ENCODE results near the gene OIT3. TPM values are rescaled to one million over a fixed set of nuclear protein-coding genes. Genes with fewer than 3 reads are reported as not detected.
"Not testable (repeated sequence)": the region's sequence is repeated elsewhere in the genome, so short reads cannot be mapped to it uniquely, and the experiment has no call there.

Gene OIT3
- total and polyA plus RNA-seq, 7 donors: 0.03 to 0.04 (median 0.04) TPM; not detected in 4

DNA sequence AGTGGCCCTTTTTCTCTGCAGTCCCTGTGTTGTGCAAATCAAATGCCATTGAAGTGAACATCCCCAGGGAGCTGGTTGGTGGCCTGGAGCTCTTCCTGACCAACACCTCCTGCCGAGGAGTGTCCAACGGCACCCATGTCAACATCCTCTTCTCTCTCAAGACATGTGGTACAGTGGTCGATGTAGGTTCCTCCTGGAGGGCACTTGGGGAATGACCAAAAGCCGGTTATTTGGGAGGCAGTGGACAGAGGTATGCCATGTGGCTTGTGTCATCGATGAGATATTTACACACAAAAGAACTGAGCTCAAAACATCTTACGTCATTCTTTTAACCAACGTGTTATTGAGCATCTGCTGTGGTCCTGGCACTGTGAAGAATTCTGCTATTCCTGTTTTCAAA is 19.7 kb downstream of the OIT3 start:
- no peak overlapping the region for H3K4me3 ChIP-seq
- 67 to 87% (median 72%) methylated on average over 7 of the region's 7 CpGs for WGBS, 3 donors
- ATAC-seq (no peak), DNase-seq (no peak)
- intact Hi-C loops (cut with DNase I): no loop called here
- H3K36me3 ChIP-seq (ENCODE audit: insufficient read depth in 1 of 2, low read depth in 1 of 2): no peaks in the 10 kb centered on the region
- no peak overlapping the region for H3K27ac ChIP-seq
- peaks cover 2% of the 10 kb centered on the region for H3K9me3 ChIP-seq
- H3K4me1 ChIP-seq: no peaks in the 10 kb centered on the region
- TF ChIP-seq, protein P1, sequence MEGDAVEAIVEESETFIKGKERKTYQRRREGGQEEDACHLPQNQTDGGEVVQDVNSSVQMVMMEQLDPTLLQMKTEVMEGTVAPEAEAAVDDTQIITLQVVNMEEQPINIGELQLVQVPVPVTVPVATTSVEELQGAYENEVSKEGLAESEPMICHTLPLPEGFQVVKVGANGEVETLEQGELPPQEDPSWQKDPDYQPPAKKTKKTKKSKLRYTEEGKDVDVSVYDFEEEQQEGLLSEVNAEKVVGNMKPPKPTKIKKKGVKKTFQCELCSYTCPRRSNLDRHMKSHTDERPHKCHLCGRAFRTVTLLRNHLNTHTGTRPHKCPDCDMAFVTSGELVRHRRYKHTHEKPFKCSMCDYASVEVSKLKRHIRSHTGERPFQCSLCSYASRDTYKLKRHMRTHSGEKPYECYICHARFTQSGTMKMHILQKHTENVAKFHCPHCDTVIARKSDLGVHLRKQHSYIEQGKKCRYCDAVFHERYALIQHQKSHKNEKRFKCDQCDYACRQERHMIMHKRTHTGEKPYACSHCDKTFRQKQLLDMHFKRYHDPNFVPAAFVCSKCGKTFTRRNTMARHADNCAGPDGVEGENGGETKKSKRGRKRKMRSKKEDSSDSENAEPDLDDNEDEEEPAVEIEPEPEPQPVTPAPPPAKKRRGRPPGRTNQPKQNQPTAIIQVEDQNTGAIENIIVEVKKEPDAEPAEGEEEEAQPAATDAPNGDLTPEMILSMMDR (IDR thresholded peaks at IDR 0.05): no peak
- H3K27me3 ChIP-seq (ENCODE audit: insufficient read depth in 3 of 3, low read length in 2 of 3): no peaks in the 10 kb centered on the region

DNA sequence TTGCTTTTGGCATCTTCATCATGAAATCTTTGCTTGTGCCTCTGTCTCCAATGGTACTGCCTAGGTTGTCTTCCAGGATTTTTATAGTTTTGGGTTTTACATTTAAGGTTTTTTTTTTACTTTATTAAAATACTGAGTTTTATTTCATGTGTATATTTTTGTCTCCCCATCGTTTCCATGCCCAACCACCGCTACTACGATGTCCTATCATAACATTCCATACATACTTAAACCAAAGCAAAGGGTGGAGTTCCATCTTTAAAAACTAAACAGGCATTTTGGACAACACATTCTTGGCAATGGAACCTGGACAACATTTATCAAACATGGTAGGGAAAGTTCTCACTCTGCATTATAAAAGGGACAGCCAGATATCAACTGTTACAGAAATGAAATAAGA is 23.7 kb downstream of the OIT3 start:
- 50 to 63% (median 63%) methylated on average over 3 of the region's 3 CpGs for WGBS, 3 donors
- ATAC-seq; H3K4me3 ChIP-seq; H3K36me3 ChIP-seq (ENCODE audit: insufficient read depth in 1 of 2, low read depth in 1 of 2); intact Hi-C loops (cut with DNase I); H3K27ac ChIP-seq; H3K27me3 ChIP-seq (ENCODE audit: insufficient read depth in 3 of 3, low read length in 2 of 3); DNase-seq; H3K4me1 ChIP-seq: not testable (repeated sequence)
- H3K9me3 ChIP-seq: peaks cover 10% of the 10 kb centered on the region

DNA sequence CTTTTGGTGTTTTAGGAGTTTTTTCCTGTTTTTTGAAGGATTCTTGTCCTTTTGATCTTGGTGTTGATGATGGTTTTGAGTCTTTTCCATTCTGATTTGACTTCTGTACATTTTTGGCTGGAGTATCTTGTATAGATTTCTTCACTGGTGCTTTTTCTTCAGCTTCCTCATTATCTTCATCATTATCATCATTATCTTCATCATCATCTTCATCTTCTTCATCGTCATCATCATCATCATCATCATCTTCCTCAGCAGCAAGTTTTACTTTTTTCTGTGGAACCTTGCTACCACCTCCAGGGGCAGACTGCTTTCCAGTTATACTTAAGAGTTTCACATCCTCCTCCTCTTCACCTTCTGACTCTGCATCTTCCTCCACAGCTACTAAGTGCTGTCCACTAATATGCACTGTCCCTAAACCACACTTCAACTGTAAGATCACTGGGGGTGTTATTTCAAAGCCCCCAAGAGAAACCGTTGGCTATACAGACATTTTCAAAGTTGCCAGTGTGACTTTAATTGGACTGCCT is 24.3 kb downstream of the OIT3 start:
- H3K27me3 ChIP-seq (ENCODE audit: insufficient read depth in 3 of 3, low read length in 2 of 3); H3K36me3 ChIP-seq (ENCODE audit: insufficient read depth in 1 of 2, low read depth in 1 of 2); H3K27ac ChIP-seq; ATAC-seq; DNase-seq; H3K4me1 ChIP-seq; intact Hi-C loops (cut with DNase I); H3K4me3 ChIP-seq: not testable (repeated sequence)
- WGBS, 3 donors: 81 to 87% (median 83%) methylated on average over 2 of the region's 2 CpGs
- peaks cover 11% of the 10 kb centered on the region for H3K9me3 ChIP-seq

DNA sequence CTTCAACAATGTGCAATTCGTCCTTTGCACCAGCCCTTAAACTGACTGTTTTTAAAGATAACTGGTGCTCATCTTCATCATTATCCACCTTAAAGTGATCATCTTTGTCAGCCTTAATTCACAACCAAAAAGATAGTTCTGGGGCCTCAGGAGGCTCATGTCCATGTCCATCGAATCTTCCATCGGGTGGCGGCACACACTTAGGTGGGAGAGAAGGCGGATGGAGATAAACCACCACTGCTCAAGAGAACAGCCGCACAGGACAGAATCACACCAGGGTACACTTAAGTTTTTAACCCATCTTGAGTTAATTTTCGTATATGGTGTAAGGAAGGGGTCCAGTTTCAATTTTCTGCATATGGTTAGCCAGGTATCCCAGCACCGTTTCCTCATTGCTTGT is 24.8 kb downstream of the OIT3 start:
- no peaks in the 10 kb centered on the region for H3K36me3 ChIP-seq (ENCODE audit: insufficient read depth in 1 of 2, low read depth in 1 of 2)
- DNase-seq (no peak), ATAC-seq (no peak)
- no peak overlapping the region for H3K4me3 ChIP-seq
- H3K27ac ChIP-seq: no peak overlapping the region
- H3K4me1 ChIP-seq: no peaks in the 10 kb centered on the region
- WGBS, 3 donors: 93 to 97% (median 94%) methylated on average over 8 of the region's 8 CpGs
- H3K27me3 ChIP-seq (ENCODE audit: insufficient read depth in 3 of 3, low read length in 2 of 3): no peaks in the 10 kb centered on the region
- peaks cover 11% of the 10 kb centered on the region for H3K9me3 ChIP-seq
- intact Hi-C loops (cut with DNase I): no loop called here
- TF ChIP-seq, protein P1 (IDR thresholded peaks at IDR 0.05): no peak

DNA sequence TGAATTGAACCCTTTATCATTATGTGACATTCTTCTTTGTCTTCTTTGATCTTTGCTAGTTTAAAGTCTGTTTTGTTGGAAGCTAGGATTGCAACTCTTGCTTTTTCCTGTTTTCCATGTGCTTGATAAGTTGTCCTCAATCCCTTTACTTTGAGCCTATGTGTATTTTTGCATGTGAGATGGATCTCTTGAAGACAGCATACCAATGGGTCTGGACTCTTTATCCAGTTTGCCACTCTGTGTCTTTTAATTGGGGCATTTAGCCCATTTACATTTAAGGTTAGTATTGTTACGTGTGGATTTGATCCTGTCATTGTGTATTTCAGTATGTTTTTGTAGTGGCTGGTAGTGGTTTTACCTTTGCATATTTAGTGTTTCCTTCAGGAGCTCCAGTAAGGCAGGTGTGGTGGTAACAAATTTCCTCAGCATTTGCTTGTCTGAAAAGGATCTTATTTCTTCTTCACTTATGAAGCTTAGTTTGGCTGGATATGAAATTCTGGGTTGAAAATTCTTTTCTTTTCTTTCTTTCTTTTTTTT is 27.7 kb downstream of the OIT3 start:
- H3K27ac ChIP-seq; H3K4me3 ChIP-seq; DNase-seq; H3K4me1 ChIP-seq; H3K36me3 ChIP-seq (ENCODE audit: insufficient read depth in 1 of 2, low read depth in 1 of 2); intact Hi-C loops (cut with DNase I); ATAC-seq; H3K27me3 ChIP-seq (ENCODE audit: insufficient read depth in 3 of 3, low read length in 2 of 3): not testable (repeated sequence)
- peaks cover 11% of the 10 kb centered on the region for H3K9me3 ChIP-seq
- WGBS, 3 donors: 93 to 100% (median 100%) methylated on average over 1 of the region's 1 CpG

DNA sequence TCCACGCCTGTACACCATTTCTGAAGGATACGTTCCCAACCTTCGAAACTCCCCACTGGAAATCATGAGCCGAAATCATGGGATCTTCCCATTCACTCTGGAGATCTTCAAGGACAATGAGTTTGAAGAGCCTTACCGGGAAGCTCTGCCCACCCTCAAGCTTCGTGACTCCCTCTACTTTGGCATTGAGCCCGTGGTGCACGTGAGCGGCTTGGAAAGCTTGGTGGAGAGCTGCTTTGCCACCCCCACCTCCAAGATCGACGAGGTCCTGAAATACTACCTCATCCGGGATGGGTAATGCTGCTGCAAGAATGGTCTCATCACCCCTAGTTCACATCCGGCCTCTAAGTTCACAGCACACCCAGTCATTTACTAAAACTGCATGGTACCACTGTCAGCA is 30.8 kb downstream of the OIT3 start:
- ATAC-seq (no peak), DNase-seq (no peak)
- intact Hi-C loops (cut with DNase I): no loop called here
- Histone ChIP-seq H3K27me3 (ENCODE audit: insufficient read depth in 3 of 3, low read length in 2 of 3) (no peaks in the 10 kb centered on the region), H3K9me3 (peaks cover 8% of the 10 kb centered on the region), H3K27ac (no peak overlapping the region), H3K36me3 (ENCODE audit: insufficient read depth in 1 of 2, low read depth in 1 of 2) (no peaks in the 10 kb centered on the region), H3K4me1 (no peaks in the 10 kb centered on the region), H3K4me3 (no peak overlapping the region)
- TF ChIP-seq, protein P1 (IDR thresholded peaks at IDR 0.05): no peak
- 93 to 97% (median 94%) methylated on average over 13 of the region's 13 CpGs for WGBS, 3 donors
